GM18520 (cell line): ENCODE results near the gene ANKMY1.

Experiments
- ATAC-seq: cut with Tn5 transposase; IDR thresholded peaks from one replicate; pipeline ENCODE4 v1.9.1; 2021; ENCODE audit not compliant: unreplicated experiment

Gene ANKMY1

DNA sequence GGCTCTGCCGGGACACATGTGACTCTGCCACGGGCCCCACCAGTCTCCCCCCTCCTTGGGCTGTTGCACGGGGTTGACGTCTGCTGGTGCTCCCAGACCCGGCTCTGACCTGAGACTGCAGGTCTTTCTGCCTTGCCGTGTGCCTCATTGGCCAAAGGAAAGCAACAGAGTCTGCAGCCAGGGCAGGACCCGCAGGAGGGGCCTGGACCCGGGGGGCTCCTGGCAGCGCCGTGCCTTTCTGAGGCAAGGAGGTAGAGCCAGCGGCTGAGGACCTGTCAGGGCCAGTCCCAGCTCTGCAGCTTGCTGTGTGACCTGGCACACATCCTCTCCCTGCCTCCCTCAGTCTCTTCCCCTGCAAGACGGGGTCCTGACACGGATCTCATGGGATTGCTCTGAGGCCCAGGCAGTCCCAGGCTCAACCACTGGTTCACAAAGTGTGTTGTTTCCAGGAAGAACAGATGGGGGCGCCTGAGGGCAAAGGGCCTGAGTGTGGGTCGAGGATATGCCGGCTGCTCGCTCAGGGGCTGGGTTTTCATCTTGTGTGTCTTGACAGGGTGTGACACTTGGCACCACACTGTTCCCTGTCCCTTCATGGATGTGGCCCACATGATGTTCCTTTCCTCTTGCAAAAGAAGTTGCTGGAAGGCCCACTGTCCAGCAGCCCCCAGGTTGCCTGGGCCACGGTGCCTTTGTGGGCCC, 37.7 kb upstream of the ANKMY1 start:
- no peak for ATAC-seq

DNA sequence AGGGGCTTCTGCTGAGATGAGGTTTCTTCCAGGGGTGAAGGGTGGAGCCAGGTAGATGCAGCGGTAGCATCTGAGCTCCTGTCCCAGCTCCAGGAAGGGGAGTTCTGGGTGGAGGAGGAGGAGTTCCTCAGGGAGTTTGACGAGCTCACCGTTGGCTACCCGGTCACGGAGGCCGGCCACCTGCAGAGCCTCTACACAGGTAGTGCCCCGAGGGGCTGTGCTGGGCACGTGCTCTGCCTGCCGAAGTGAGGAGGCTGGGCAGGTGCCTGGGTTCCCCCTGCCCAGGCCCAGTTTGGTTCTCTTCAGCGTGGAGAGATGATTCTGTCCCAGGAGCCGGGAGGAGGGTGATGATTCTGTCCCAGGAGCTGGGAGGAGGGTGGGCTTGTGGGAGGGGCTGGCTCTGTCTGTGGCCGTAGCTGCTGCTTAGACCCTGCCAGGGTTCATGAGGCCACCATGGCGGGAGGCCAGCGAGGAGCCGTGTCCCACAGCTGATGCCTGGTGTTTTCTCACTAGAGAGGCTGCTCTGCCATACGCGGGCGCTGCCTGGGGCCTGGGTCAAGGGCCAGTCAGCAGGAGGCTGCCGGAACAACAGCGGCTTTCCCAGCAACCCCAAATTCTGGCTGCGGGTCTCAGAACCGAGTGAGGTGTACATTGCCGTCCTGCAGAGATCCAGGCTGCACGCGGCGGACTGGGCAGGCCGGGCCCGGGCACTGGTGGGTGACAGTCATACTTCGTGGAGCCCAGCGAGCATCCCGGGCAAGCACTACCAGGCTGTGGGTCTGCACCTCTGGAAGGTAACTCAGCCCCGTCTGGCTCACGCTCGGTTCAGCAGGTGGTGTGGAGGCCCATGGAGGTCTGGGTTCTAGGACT, 37.0 kb upstream of the ANKMY1 start:
- ATAC-seq = no peak

DNA sequence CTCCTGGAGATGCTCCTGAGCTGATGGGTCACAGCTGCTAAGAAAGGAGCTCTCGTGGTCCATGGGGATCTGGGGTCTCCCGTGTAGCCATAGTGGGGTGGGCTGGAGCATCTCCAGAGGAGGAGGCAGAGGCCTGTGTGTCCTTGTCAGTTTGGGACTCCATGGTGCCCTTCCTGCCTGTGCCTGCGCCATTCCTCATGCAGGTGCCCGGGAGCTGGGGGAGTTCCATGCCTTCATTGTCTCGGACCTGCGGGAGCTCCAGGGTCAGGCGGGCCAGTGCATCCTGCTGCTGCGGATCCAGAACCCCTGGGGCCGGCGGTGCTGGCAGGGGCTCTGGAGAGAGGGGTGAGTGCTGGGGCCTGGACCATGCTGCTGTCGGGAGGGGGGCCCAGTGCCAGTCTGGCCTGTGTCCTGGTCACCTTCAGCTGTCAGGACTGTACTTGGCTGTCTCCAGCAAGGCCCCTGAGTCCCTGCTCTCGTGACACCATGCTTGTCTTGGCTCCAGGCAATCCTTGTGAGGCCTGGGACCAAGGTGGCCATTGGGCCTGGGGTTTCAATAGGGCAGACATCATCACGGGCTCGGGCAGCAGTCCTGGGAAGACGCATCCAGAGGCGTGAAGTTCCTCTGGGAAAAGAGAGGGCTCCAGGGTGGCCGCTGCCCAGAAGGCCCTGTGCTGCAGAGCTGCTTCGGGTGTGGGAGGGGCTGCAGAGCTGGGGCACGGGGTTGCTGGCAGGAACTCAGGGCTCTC, 36.1 kb upstream of the ANKMY1 start:
- ATAC-seq = no peak

DNA sequence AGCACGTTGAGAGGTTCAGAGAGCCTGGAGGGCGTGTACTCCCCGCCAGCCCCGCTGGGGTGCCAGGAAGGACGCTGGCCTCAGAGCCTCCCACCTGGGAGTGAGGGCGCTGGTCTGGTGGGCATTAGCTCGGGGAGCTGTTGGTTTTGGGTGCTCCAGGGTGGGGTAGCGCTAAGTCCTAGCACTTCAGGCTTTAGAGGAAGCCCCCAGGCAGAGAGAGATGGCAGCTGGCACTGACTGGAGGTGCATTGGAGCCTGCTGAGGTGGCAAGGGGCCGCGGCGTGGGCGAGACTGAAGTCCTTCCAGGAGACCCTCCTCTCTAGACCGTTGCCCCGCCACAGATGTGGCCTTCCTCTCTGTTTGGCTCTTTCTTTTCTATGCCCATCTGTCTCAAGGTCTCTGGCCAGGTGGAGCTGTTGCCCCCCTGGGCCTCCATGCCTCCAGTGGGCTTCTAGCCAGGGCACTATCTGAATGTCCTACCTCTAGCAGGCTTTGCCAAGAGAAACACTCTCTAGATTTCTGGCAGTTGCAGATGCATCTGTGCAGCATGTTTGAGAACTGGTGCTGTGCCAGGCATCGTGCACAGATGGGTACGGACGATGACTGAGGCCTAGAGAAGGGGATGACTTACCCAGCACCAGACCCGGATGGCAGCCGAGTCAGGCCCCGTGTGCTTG, 35.4 kb upstream of the ANKMY1 start:
- no peak for ATAC-seq

DNA sequence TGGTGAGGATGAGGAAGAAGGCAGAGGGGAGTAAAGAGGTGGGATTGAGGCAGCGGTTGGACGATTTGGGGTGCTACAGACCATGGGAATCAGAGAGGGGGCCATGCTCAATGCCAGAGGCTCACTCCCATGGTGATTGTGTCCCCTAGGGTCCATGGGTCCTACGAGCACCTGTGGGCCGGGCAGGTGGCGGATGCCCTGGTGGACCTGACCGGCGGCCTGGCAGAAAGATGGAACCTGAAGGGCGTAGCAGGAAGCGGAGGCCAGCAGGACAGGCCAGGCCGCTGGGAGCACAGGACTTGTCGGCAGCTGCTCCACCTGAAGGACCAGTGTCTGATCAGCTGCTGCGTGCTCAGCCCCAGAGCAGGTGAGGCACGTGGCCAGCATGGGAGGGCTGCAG, 34.0 kb upstream of the ANKMY1 start:
- ATAC-seq = no peak

DNA sequence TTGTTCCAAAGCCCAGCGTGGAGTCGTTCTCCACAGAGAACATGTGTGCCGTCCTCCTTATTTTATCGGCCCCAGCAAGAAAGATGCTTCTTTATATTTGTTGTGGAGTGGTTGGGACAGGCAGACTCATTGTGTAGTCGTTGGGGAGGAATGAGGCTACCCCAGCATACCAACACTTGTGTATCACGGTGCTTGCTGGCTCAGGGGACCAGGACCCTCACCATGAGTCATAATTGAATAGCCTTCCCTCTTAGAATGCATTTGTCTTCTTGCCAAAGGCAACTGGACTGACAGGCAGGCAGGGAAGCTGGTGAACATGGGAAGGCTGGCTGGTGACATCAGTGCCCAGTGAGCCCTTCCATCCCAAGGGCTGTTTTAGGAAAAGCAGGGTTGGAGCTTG, 33.4 kb upstream of the ANKMY1 start:
- ATAC-seq = no peak

DNA sequence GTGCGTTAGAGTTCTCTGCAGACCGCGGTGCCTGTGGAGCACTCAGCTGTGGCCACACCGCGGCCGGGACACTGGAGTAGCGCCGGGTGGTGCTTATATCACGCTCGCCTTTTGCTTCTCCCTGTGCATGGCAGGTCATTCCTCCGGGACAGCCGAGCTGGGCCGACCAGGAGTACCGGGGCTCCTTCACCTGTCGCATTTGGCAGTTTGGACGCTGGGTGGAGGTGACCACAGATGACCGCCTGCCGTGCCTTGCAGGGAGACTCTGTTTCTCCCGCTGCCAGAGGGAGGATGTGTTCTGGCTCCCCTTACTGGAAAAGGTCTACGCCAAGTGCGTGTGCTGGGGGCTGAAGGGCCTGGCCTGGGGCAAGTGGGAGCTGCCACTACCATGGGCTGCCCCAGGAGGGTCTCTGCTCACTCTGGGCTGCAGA, 32.9 kb upstream of the ANKMY1 start:
- ATAC-seq = no peak

DNA sequence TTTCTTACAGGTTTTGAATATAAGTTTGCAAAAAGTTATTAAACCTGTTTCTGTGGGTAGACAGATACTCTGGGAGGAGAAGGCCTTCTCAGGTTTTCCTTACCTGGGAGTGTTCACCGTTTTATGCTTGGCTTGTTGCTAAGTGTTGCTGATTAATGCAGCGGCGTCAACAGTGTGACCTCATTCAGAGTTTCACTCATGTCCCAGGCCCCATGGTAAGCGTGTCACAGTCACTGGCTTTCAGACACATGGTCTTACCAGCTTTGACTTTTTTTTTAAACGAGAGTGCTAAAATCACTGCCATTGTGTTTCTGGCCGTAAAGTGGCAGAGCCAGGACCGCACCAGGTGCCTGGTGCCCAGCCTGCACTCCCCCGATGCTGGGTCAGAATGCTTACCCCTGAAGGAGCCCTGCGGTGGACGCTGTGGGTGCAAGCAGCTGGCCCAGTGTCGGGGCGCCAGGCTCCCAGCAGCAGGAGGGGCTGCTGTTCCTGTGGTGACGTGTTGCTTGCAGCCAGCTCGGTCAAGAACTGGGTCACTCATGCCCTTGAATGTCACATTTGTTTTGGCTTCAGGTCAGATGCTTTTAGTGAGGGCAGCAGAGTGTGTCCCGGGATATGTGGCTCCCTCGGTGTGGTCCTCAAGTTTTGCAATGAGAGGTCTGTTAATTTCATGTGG, 32.2 kb upstream of the ANKMY1 start:
- no peak for ATAC-seq

DNA sequence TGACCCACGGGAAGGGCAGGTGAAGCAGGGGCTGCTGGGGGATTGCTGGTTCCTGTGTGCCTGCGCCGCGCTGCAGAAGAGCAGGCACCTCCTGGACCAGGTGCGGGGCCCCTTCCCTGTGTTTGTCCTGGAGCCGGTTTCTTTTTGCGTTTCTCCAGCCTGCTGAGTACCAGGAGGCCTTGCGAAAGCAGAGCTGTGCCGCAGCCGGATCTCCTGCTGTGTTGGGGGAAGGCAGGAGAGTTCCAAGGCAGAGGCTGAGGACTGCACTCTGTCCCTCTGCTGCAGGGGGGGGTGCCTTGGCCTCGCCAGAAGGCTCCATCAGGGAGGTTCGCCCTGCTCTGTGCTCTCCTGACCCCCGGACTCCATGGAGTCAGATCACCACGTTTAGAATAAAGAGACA, 31.6 kb upstream of the ANKMY1 start:
- no peak for ATAC-seq

DNA sequence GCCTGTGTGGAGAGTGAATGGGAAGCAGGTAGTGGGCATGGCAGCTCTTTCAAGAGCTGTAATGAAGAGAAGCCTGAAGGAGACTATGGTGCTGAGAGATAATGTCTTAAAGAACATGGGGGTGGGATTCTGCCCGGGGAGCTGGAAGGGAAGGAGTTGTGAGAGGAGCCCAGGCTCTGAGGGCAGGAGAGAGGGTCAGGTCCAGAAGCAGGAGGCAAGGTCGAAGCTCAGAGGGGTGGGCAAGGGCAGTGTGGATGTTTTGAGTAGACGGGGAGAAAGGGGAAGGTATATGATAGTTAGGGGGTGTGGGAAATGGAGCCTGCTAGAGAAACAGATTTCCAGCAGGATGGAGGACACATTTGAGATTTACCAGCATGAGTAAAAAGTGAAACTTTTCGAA, 30.9 kb upstream of the ANKMY1 start:
- ATAC-seq = no peak

DNA sequence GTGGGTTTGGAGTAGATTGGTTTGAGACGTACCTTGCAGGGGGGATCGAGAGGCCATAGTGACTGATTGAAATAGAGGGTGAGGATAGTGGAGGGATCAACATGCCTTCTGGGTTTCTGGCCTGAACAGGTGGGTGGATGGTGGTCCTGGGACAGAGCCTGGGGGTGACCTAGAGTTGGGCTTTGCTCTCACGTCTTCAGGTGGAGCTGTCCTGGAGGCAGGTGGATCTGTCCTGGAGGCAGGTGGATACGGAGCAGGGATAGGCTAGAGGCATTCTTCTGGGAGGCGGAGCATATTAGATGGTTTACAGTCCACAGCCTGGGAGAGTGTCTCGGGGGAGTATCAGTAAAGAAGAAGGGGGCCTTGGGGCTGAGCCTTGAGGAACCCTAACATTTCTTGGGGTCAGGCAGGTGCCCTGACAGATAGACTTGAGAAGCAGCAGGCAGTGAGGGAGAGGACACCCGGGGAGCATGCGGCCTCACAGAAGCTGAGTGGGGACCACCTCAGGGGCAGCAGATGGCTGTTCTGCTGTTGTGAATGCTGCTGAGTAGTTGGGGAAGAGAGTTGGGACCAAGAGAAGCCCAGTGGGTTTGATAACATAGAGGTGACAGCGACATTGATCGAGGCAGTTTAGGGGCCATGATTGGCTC, 30.3 kb upstream of the ANKMY1 start:
- no peak for ATAC-seq

DNA sequence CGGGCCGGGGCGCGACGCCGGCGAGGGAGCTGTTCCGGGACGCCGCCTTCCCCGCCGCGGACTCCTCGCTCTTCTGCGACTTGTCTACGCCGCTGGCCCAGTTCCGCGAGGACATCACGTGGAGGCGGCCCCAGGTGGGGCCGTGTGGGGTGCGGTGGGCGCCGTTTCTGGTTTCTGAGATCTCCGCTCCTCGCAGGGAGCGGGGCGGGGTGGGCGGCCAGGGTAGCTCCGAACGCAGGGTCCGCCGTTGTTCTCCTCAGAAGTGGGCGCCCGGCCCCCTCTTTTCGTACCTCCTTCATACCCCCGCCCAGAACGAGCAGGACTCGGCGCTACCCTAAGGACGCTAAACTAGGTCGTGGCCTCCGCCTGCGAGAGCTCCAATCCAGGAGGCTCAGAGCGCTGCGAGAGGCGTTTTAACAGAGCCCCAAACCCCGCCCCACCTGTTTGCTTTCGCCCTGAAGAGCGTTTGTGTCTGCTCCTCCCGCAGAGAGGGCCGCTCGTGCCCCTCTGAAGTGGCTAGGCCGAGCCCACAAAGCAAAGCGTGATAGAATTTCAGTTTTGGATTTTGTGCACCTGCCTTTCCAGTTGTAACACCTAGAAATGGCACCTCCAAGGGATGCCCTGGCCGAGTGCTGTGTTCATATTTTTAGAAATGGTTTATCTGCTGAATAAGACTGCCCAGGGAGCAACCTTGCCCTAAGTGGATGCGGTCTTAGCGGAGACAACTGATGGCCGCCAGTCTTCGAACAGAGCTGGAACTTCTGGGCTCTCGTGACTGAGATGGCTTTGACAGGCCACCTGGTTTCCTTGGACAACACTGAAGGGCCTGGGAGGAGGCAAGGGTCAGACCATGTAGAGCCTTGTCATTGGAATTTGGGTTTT, 29.4 kb upstream of the ANKMY1 start:
- ATAC-seq = peak; percentile 4

DNA sequence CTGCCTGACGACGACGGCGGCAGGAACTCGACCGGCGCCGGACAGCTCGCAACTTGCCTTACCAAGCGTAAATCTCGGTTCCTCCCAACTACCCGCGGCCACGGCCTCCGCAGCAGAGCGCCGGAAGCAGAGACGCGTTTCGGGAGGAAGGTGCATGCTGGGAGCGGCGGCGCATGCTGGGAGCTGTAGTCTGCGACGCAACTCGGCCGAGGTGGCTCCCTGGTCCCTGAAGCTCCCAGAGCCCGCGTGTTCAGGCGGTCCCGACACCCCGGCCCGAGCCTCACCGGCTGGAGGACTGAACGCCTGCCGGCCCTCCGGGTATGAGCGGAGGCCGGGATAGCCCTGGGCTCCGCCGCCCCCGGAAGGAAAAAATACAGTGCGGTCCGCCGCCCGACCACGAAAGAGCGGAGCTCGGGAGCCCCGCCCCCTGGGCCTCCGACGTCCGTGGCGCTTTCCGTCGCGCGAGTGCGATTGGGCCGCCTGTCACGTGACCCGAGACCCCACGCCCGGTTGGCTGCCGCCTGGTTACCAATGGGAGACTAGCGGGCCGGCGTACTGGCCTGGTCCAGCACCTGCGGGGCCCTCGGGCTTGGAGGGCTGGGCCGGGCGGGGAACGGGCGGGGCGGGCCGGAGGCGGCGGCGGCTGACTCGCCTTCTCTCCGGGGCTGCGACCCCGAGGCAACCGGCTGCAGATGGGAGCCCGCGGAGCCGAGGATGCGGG, 28.6 kb upstream of the ANKMY1 start, which contains the start of gene CAPN10:
TSS of gene CAPN10 (plus strand) at position 537 of the 721 bp plus-strand sequence. CDS start at position 715, 178 bp downstream.
- peak; percentile 52 for ATAC-seq

DNA sequence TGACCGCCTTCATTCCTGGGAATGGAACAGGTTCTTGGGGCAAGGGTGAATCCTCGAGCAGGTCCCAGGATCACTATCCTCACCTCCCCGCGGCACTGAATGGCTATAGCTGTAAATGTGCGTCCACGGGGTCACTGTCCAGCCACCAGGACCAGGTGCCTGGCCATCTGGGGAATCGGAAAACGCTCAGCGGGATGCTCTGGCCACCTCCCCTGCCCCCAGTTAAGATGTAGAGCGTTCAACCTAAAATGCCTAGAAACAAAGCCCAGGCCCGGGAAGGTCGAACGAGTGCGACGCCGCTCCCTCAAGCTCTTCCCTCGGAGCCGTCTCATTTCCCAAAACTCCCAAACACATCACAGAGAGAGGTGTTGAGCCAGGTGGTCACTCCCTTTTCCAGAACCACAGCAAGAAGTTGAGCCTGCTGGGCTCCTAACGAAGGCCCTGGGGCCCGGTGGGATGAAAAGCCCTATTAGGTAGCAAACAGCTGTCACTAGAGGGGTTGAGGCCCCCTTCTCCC, 28.0 kb upstream of the ANKMY1 start:
- no peak for ATAC-seq

DNA sequence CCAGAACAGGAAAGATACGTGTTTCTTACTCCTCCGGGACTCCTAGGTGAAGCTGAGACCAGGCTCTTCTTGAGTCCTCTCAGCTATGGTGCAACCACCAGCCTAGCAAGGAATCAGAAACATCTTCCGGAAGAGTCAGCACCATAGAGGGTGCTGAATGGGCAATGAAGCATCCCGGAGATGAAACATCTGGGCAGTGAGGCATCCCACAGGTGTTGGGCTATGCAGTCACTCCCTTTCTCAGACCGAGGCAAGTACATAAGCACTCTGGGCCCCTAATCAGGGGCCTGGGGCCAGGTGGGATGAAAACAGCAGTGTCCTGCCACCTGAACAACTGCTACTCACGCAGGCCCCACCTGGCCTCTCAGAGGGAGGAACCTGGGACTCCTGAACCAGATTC, 27.3 kb upstream of the ANKMY1 start:
- ATAC-seq = no peak

DNA sequence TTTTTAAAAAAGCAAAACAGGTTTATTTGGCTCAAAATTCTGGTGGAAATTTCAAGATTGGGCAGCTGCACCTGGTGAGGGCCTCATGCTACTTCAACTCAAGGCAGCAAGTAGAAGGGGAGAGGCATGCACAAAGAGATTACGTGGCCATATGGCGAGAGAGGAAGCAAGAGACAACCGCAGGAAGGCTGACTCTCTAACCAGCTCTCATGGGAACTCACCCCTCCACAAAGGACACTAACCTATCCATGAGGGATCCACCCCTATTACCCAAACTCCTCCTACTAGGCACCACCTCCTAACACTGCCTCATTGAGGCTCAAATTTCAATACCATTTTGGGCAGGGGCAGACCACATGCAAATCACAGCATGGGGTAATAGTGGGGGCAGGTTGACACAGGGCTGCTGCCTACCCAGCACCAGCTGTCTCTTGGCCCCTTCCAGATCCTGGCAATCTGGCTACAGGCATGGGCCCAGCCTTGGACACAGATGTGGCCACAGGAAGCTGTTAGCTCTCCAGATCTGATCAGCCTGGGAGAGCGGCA, 26.8 kb upstream of the ANKMY1 start:
- peak; percentile 39 for ATAC-seq

DNA sequence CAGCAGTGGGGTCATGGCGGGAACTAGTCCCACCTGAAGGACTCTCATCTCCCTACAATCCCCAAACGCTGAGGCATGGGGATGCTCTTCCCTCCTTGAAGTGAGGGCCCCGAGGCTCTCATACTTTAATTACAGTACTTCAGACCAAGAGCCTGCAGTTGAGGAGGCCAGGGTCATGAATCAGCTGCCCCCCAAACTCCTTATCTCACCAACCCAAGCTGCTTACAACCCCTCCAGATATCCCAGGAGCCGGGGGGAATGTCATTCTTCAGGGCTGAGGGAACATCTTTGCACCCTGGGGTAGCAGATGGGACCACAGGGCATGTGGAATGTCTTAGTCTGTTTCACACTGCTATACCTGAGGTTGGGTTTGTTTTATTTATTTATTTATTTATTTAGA, 26.0 kb upstream of the ANKMY1 start:
- ATAC-seq = no peak

DNA sequence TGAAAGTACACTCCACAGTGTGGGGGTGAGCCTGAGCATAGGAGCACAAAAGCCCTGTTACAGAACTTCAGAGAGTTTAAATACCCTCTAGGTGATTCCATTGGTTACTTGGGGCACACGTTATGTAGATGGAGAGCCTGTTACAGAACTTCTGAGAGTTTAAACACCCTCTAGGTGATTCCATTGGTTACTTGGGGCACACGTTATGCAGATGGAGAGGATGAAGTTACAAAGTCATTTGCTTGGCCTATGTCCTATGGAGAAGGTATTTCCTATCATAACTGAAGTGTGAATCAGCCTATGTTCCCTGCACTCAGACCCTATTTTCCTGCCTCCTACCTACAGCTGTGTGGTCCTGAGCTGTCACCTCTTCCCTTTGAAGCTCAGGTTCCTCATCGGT, 25.0 kb upstream of the ANKMY1 start:
- ATAC-seq = no peak
